Posterior vena cava (tissue), 2 donors: ENCODE data around the gene RUBCN. TPM values are rescaled to one million over a fixed set of nuclear protein-coding genes. Genes with fewer than 3 reads are reported as not detected.
A peak's percentile ranks its signal among the peaks of the same experiment; 100 is the strongest.
"Not testable (repeated sequence)": the region's sequence is repeated elsewhere in the genome, so short reads cannot be mapped to it uniquely, and the experiment has no call there.

Experiments
- DNase-seq: peaks from one replicate; pipeline ENCODE4 v3.0.0-alpha.2; 2020; ENCODE audit warnings: low spot score
- intact Hi-C, 2 donors: fragments of 100-400 bp; cut with DNase I; formaldehyde crosslinking; loops; one replicate each; pipeline versions ENCODE4 v1.14.1 to v1.14.2; 2022 to 2023
- total RNA-seq, 2 donors: library from RNA; stranded (reverse); fragmentation: NEBNext Ultra II Directional; extraction: Animal tissue kit (Norgen Biotek cat#: 25700); gene quantifications; one replicate each; pipeline ENCODE4 v1.2.1, GENCODE V29; 2021
- donor health status: DM: yes; HTN: yes; CAD: no.
- donor health status: DM: yes; HTN: yes; CAD: no.

The RUBCN gene
- total RNA-seq, 2 donors from 2014 or later = 22.6 to 31.2 TPM

GRCh38 chr3:197737319-197737649 lies 580 bp upstream of the RUBCN start:
- no peak for DNase-seq
- intact Hi-C loops = no loop called here

GRCh38 chr3:197736010-197736490 lies 654 bp downstream of the RUBCN start:
- DNase-seq = no peak
- intact Hi-C loops = no loop called here

DNA sequence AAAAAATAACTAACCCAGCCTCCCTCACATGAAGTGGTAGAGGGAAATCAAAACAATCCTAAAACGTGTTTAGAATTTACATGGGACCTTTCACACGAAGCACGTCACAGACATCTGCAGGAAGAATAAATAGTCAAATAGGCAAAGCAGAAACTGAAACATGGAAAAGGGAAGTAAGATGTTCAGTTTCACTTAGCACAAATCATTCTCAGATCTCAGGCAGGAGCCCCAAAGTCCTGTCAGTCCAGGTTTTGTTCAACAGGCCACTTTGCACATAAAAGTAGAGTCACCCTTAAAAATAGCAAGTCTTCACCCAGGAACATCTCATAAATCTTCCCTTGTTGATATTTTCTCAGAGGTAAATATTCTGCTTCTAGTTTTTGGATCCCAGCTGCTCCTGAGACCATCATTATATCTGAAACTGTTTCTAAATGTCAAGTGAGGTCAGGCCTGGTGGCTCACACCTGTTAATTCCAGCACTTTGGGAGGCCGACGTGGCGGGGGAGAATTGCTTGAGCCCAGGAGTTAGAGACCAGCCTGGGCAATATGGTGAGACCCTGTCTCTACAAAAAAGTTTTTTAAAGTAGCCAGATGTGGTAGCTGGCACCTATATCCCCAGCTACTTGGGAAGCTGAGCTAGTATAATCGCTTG lies 1.9 kb downstream of the RUBCN start:
- intact Hi-C loops = no loop called here
- DNase-seq = no peak

DNA sequence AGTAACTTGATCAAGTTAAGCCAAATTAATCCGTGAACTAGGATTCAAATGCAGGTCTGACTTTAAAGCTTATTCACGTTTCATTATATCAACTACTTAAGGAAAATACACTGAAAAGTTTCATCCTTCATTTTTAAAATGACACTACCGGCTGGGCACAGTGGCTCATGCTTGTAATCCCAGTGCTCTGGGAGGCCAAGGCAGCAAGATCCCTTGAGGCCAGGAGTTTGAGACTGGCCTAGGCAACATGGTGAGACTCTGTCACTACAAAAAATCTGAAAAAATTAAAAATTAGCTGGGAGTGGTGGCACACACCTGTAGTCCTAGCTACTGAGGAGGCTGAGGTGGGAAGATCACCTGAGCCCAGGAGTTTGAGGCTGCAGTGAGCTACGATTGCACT lies 3.7 kb downstream of the RUBCN start:
- DNase-seq = no peak
- intact Hi-C loops = no loop called here

GRCh38 chr3:197731483-197731882 lies 5.2 kb downstream of the RUBCN start:
- DNase-seq, intact Hi-C loops: not testable (repeated sequence)

DNA sequence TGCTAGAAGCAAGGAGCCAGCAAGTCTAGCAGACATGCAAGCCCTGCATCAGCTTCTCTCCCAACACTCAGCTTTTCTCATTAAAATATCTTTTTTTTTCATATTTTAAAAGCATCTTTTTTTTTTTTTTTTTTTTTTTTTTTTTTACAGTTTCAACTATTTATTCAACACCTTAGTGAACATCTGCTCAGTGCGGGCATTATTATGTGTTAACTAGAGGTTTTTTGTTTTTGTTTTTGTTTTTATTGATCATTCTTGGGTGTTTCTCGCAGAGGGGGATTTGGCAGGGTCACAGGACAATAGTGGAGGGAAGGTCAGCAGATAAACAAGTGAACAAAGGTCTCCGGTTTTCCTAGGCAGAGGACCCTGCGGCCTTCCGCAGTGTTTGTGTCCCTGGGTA lies 5.9 kb downstream of the RUBCN start:
- DNase-seq, intact Hi-C loops: not testable (repeated sequence)

DNA sequence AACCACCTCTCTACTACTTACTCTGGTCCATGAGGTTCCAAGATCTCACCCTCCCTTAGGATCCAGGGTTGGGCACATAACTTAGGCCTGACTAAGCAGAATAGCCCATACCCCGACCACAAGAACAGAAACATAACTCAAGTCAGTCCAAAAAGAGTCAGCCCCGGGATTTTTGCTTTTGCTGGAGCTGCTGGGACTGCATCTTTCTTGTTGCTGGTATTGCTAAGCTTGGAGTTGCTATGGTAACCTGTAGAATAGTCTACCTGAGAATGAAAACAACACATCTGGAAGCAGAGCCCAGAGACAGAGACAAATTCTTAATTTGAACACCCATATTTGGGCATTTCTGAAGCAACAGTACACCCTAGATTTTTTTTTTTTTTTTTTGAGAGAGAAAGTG lies 6.5 kb downstream of the RUBCN start:
- intact Hi-C loops = no loop called here
- DNase-seq = no peak

GRCh38 chr3:197728487-197728886 lies 8.2 kb downstream of the RUBCN start:
- no peak for DNase-seq
- intact Hi-C loops = no loop called here

- intact Hi-C loops, DNase-seq: not testable (repeated sequence)
Observed at GRCh38 chr3:197727878-197728277, 8.8 kb downstream of the RUBCN start.

- intact Hi-C loops = no loop called here
- DNase-seq = no peak
Observed at GRCh38 chr3:197722734-197723133, 14.0 kb downstream of the RUBCN start.

DNA sequence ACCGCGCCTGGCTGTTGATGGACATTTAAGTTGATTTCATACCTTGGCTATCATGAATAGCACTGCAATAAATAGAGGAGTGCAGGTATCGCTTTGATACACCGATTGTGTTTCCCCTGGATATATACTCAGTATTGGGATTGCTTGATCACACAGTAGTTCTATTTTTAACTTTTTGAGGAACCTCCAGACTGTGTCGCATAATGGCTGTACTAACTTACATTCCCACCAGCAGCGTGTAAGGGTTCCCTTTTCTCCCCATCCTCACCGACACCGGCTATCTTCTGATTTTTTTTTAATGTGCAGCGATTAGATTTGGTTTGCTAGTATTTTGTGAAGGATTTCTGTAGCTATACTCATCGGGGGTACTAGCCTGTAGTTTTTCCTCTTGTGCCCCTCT lies 16.0 kb downstream of the RUBCN start:
- DNase-seq = no peak
- intact Hi-C loops = no loop called here

- intact Hi-C loops = no loop called here
- peak; percentile 16 for DNase-seq
Observed at GRCh38 chr3:197718891-197719290, 17.8 kb downstream of the RUBCN start.

- intact Hi-C loops = no loop called here
- no peak for DNase-seq
Observed at GRCh38 chr3:197714251-197714650, 22.5 kb downstream of the RUBCN start.

- intact Hi-C loops = no loop called here
- no peak for DNase-seq
Observed at GRCh38 chr3:197713477-197713822, 23.3 kb downstream of the RUBCN start.

GRCh38 chr3:197711973-197712707 lies 24.6 kb downstream of the RUBCN start:
- intact Hi-C loops = no loop called here
- DNase-seq = peak; percentile 96

GRCh38 chr3:197710965-197711364 lies 25.7 kb downstream of the RUBCN start:
- intact Hi-C loops = not testable (repeated sequence)

DNA sequence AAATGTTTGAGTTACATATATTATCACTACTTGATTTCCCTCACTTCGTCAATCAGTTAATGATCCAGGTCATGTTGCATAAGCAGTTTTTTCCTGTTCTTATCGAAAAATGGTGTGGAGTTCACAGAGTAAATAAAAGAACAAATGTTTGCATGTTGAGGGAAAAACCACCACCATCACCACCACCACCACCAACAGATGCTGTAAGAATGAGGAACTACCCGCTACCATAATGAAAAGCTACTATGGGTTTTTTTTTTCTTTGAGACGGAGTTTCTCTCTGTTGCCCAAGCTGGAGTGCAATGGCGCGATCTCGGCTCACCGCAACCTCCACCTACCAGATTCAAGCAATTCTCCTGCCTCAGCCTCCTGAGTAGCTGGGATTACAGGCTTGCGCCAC lies 27.6 kb downstream of the RUBCN start:
- intact Hi-C loops = no loop called here
- DNase-seq = no peak

More at GRCh38 chr3:197710965-197711364, 25.7 kb downstream of the RUBCN start:
- not testable (repeated sequence) for DNase-seq

GRCh38 chr3:197706658-197707057 lies 30.0 kb downstream of the RUBCN start:
- intact Hi-C loops = no loop called here
- no peak for DNase-seq

- DNase-seq = no peak
- intact Hi-C loops = no loop called here
Observed at GRCh38 chr3:197701841-197702240, 34.9 kb downstream of the RUBCN start.

DNA sequence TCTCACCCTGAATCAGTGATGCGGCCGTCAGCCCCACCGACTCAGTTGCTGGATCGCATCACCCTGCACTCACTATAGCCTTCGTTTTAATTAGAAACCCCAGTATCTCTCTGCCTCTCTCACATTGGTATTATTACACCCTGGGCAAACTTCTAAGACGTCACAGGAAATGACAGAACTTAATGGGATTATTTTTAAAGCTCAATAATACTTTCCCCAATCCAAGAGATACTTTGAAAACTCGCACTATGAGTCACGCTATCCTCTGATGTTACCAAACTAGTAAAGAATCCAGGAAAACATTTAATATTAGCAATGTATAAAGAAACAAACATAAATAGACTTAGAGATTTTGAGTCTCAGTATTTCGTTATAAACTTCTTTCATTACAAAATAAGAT lies 36.6 kb downstream of the RUBCN start:
- intact Hi-C loops = no loop called here
- no peak for DNase-seq

GRCh38 chr3:197697355-197697754 lies 39.3 kb downstream of the RUBCN start:
- intact Hi-C loops = no loop called here

More at GRCh38 chr3:197697355-197697754, 39.3 kb downstream of the RUBCN start:
- DNase-seq = no peak
